SK-N-MC (cell line): ENCODE measurements around the gene SRRM5.

ENCODE experiments used
- DNase-seq: peaks from one replicate; pipeline ENCODE4 v3.0.0-alpha.2; 2011; ENCODE audit warnings: low read depth, low spot score
- H3K27ac ChIP-seq: fragments of 200-600 bp; sonication (generic); 2 replicates; pipeline ENCODE4 v1.5.1; 2016; ENCODE audit warnings: mixed run types
- H3K36me3 ChIP-seq: fragments of 200-600 bp; sonication (generic); 2 replicates; pipeline ENCODE4 v1.6.1; 2017; ENCODE audit warnings: antibody characterized with exemption, low read length, mixed read lengths; ENCODE audit not compliant: insufficient read depth
- H3K4me3 ChIP-seq: fragments of 200-600 bp; sonication (generic); 2 replicates; pipeline ENCODE4 v1.5.1; 2016
- H3K9ac ChIP-seq: fragments of 200-600 bp; sonication (generic); 2 replicates; pipeline ENCODE4 v1.8.0; 2017; ENCODE audit warnings: mixed run types, mixed read lengths; ENCODE audit not compliant: insufficient read length
- H3K9me3 ChIP-seq: fragments of 200-600 bp; sonication (generic); 2 replicates; pipeline ENCODE4 v1.6.1; 2017; ENCODE audit warnings: low read depth, mild to moderate bottlenecking, antibody characterized with exemption, low read length, moderate library complexity, mixed read lengths
- EZH2 ChIP-seq: fragments of 200-600 bp; sonication (generic); IDR thresholded peaks from one replicate; pipeline ENCODE4 v1.6.1; 2017; ENCODE audit warnings: antibody characterized with exemption
- FOXP2 ChIP-seq: optimal IDR thresholded peaks from 2 replicates; pipeline ENCODE3; 2011; ENCODE audit warnings: mild to moderate bottlenecking, moderate library complexity; ENCODE audit not compliant: insufficient read depth; ENCODE audit errors: extremely low read length, control extremely low read depth
- POLR2AphosphoS5 ChIP-seq: IDR thresholded peaks from 2 replicates; pipeline ENCODE4 v1.6.1; 2012; ENCODE audit warnings: mild to moderate bottlenecking, low read depth, low read length, borderline replicate concordance

The SRRM5 gene

GRCh38 chr19:43572171-43572588 is 39.7 kb upstream of the SRRM5 start:
- Histone ChIP-seq H3K9ac (no peak overlapping the region), H3K27ac (no peak overlapping the region), H3K9me3 (no peaks in the 10 kb centered on the region), H3K4me3 (no peak overlapping the region), H3K36me3 (no peaks in the 10 kb centered on the region; the same call in 1 of the 2 replicates)
- no peak for DNase-seq
- TF ChIP-seq POLR2AphosphoS5 (no peak), FOXP2 (no peak), EZH2 (no peak)

DNA sequence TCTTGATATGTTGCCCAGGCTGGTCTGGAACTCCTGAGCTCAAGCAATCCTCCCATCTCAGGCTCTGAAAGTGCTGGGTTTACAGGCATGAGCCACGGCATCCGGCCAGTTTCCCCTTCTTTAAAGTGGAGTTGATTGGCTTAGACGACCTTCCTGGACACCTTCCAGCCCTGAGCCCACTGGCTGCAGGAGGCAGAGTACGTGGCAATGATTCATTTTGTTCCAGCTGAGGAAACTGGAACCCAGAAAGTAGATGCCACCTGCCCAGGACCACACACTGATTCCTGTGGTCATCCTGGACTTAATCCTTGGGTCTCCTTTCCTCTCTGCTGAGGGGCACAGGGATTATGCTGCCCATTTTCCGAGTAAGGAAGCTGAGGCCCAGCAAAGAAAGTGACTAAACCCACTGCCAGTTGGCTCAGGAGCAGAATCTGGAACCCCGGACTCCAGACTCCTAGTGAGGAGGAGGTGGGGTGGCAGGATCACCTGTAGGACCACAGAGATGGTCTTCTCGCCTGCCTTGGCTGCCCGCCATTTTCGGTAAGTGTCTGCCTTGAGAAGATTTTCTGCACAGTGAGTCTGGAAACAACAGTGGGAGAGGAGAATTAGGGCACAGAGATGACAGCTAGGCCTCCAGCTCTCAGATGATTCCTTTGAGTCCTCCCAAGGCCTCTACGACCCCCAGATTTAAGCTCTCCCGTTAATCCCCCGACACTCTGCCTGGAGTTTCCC is 37.3 kb upstream of the SRRM5 start:
- no peak for DNase-seq
- Histone ChIP-seq H3K4me3 (peak overlapping the region; percentile 80), H3K9me3 (no peaks in the 10 kb centered on the region), H3K9ac (peak overlapping the region; percentile 84), H3K27ac (0 out of 2 replicates have a peak overlapping the region, but pooled peaks have one; percentile 14), H3K36me3 (no peaks in the 10 kb centered on the region; the same call in 1 of the 2 replicates)
- TF ChIP-seq POLR2AphosphoS5 (no peak), FOXP2 (no peak), EZH2 (no peak)

GRCh38 chr19:43575156-43575950 is 36.5 kb upstream of the SRRM5 start, which contains the start of the genes PINLYP and XRCC1:
Gene PINLYP (plus strand): TSS chr19:43575801. CDS start chr19:43577192, 1,391 bp downstream.
Gene XRCC1 (minus strand): TSS chr19:43575527. CDS start chr19:43575458, 69 bp downstream.
- TF ChIP-seq FOXP2 (no peak), POLR2AphosphoS5 (peak; percentile 85)
- Histone ChIP-seq H3K4me3 (peak within 1 kb of the TSS; percentile 80), H3K9me3 (no peaks in the 10 kb centered on the region), H3K9ac (peak within 1 kb of the TSS; percentile 84), H3K27ac (peak within 1 kb of the TSS; percentile 48; the same call in 1 of the 2 replicates), H3K36me3 (no peaks in the 10 kb centered on the region; the same call in 1 of the 2 replicates)
- DNase-seq, result peak; percentile 88

GRCh38 chr19:43575955-43576878 is 35.7 kb upstream of the SRRM5 start:
- Histone ChIP-seq H3K27ac (peak overlapping the region; percentile 48; the same call in 1 of the 2 replicates), H3K4me3 (peak overlapping the region; percentile 53; the same call in 1 of the 2 replicates)
- TF ChIP-seq EZH2 (no peak), POLR2AphosphoS5 (no peak)

DNA sequence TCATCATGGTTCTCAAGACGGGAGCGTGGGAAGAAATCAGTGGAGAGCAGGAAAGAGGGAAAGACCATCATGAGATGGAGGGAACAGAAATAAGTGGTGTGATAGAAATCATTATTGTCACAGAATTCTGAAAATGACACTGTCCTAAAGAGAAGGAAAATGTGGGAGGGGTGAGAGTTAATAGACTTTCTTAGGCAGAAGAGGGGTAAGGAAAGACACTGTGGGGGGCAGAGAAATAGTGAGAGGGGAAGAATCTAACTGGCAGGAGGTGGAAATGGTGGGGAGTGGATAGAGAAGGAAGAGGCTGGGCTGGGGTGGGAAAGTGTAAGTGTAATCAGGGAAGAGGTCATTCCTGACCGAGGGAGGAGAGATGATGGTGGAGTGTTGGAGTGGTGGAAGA is 33.1 kb upstream of the SRRM5 start:
- Histone ChIP-seq H3K4me3 (no peak overlapping the region), H3K9me3 (no peaks in the 10 kb centered on the region), H3K9ac (no peak overlapping the region), H3K36me3 (no peaks in the 10 kb centered on the region), H3K27ac (no peak overlapping the region)
- no peak for DNase-seq
- no peak for TF ChIP-seq EZH2
- no peak for TF ChIP-seq FOXP2
- TF ChIP-seq POLR2AphosphoS5, result no peak

More at GRCh38 chr19:43575955-43576878, 35.7 kb upstream of the SRRM5 start:
- DNase-seq, result no peak
- H3K9me3 ChIP-seq, result no peaks in the 10 kb centered on the region
- H3K9ac ChIP-seq, result peak overlapping the region; percentile 22
- H3K36me3 ChIP-seq, result no peaks in the 10 kb centered on the region; the same call in 1 of the 2 replicates

DNA sequence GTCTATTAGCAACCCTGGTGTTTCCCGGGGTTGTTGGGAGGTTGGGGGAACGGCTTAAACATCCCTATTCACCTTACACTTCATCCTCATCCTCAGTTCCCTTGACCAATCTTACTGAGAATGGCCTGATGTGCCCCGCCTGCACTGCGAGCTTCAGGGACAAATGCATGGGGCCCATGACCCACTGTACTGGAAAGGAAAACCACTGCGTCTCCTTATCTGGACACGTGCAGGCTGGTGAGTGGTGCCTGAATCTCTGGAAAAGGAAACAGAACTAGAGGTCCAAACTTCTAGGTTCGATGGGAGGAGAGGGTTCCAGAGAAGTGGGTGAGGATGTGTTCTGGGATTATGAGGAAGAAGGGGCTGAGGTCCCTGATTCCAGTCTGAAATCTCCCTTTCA is 30.4 kb upstream of the SRRM5 start:
- TF ChIP-seq EZH2, result no peak
- no peak for TF ChIP-seq POLR2AphosphoS5
- no peak for TF ChIP-seq FOXP2
- H3K27ac ChIP-seq, result no peak overlapping the region
- H3K4me3 ChIP-seq, result no peak overlapping the region
- no peaks in the 10 kb centered on the region for H3K9me3 ChIP-seq
- H3K36me3 ChIP-seq, result no peaks in the 10 kb centered on the region
- no peak for DNase-seq
- no peak overlapping the region for H3K9ac ChIP-seq

GRCh38 chr19:43582495-43582894 is 29.4 kb upstream of the SRRM5 start:
- TF ChIP-seq FOXP2 (no peak), EZH2 (no peak), POLR2AphosphoS5 (no peak)
- Histone ChIP-seq H3K9me3 (no peaks in the 10 kb centered on the region), H3K9ac (no peak overlapping the region)

DNA sequence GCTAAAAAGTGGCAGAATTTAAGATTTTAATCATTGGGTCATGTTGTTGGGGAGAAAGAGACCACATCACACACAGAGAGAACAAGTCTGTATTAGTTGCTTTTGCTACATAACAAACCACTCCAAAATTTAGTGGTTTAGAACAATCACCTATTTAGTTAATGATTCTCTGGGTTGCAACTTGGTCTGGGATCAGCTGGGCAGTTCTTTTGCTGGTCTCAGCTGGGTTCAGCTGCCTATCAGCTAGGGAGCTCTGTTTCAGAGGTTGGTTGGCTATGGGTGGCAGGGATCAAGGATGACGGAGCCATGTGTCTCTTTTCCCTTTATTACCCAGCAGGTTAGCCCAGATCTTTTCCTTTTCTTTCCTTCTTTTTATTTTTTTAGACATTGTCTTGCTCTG is 27.4 kb upstream of the SRRM5 start:
- no peak overlapping the region for H3K27ac ChIP-seq

More at GRCh38 chr19:43582495-43582894, 29.4 kb upstream of the SRRM5 start:
- Histone ChIP-seq H3K36me3 (no peaks in the 10 kb centered on the region), H3K4me3 (no peak overlapping the region), H3K27ac (no peak overlapping the region)
- DNase-seq, result no peak

More for the DNA sequence above, 27.4 kb upstream of the SRRM5 start:
- TF ChIP-seq POLR2AphosphoS5 (no peak), EZH2 (no peak), FOXP2 (no peak)
- Histone ChIP-seq H3K9ac (no peak overlapping the region), H3K9me3 (no peaks in the 10 kb centered on the region), H3K4me3 (no peak overlapping the region), H3K36me3 (no peaks in the 10 kb centered on the region)
- DNase-seq, result no peak
